Caki2 (cell line): Measurements from ENCODE around the gene FUT7. TPM values are rescaled to one million over a fixed set of nuclear protein-coding genes. Genes with fewer than 3 reads are reported as not detected.

Experiments used
- DNase-seq: peaks from one replicate; pipeline ENCODE4 v3.0.0-alpha.2; 2015; ENCODE audit warnings: low read depth
- in situ Hi-C: cut with HindIII; loops from 2 replicates; pipeline ENCODE4 v1.10.0; 2016; ENCODE audit warnings: low sequenced_read_pairs, low pct_unique_long_range_greater_than_20kb, mixed read lengths
- total RNA-seq: library from RNA; depleted of rRNA; stranded (reverse); fragments of >200 nt; shearing (Covaris generic); gene quantifications from 2 replicates; pipeline ENCODE4 v1.2.3, GENCODE V29; 2014; ENCODE audit warnings: low replicate concordance

Gene FUT7
- total RNA-seq, 1 experiment from 2014 or later, result not detected

DNA sequence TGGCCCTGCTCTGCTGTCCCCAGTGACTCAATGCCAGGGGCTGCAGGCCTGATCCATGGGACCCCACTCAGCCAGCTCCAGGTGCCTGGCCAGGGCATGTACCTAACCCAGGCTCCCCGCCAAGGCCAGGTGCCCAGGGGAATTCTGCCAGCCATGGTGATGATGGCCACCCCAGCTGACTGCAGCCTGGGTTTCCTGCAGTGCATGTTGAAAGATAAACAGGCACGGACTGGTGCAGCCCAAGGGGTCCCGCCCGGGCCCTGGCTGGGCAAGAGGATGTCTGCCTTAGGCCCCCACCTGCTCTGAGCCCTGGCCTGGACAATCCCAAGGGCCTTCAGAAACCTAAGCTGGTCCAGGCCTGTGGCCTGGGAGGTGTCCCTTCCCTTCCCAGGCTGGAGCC is 5.1 kb downstream of the FUT7 start:
- in situ Hi-C loops, result no loop called here
- no peak for DNase-seq

DNA sequence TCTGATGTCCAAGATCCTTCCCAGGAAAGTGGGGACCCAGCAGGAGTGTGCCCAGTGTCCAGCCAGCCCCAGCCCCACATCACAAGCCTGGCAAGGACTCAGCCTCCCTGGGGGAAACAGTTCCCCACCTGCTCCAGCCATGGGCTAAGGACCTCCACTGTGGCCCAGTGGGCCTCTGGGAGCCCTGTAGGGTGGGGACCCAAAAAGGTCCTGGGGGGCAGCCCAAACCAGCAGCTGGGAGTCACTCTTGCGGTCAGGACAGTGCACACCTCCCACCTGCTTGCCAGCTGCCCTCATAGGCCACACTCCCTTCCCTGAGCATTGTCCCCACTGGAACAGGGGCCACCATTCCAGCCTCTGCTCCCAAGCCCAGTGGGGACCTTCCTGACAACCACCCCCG is 5.5 kb downstream of the FUT7 start:
- in situ Hi-C loops, result no loop called here

DNA sequence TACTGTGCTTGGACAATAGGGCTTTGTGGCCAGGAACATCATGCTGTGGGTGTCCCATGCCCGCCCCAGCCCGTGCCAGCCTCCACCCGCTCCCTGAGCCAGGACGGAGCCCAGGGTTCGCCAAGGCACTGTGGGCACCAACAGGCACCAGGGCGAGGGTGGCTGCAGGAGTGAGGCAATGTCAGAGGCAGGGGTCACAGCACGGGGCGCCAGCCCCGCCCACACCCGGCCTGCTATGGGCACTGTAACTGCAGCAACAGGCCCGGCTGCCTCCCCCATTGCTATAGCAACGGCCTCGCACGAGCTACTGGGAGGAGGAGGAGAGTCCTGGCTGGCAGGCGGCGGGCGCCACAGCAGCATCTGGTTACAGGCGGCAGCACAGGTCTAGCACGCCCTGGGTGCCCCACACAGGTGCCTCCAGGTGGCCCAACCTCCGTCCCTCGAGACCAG is 6.3 kb downstream of the FUT7 start:
- peak; percentile 69 for DNase-seq
- in situ Hi-C loops, result no loop called here

More for the DNA sequence above, 5.5 kb downstream of the FUT7 start:
- no peak for DNase-seq

DNA sequence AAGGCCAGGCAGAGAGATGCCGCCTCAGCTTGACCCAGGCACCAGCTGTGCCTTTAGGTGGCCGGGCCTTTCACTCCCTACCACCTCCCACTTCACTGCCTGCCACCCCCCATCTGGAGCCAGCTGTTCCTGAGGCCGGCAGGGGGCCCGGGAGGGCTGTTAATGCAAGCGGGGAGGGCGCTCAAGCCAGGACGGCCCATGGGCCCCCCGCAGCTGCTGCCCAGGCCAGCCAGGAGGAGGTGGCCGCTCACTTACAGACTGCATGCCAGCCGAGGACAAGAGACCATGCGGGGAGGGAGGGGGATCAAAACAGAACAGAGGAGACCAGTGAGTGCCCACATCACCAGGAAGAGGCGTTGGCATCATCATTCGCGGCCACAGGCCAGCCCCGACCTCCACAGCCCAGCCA is 8.3 kb downstream of the FUT7 start:
- no peak for DNase-seq
- in situ Hi-C loops, result no loop called here

GRCh38 chr9:137023157-137023556 is 8.7 kb downstream of the FUT7 start:
- no peak for DNase-seq
- in situ Hi-C loops, result no loop called here

- in situ Hi-C loops, result no loop called here
- no peak for DNase-seq
Observed at GRCh38 chr9:137022662-137023008, 9.3 kb downstream of the FUT7 start.

DNA sequence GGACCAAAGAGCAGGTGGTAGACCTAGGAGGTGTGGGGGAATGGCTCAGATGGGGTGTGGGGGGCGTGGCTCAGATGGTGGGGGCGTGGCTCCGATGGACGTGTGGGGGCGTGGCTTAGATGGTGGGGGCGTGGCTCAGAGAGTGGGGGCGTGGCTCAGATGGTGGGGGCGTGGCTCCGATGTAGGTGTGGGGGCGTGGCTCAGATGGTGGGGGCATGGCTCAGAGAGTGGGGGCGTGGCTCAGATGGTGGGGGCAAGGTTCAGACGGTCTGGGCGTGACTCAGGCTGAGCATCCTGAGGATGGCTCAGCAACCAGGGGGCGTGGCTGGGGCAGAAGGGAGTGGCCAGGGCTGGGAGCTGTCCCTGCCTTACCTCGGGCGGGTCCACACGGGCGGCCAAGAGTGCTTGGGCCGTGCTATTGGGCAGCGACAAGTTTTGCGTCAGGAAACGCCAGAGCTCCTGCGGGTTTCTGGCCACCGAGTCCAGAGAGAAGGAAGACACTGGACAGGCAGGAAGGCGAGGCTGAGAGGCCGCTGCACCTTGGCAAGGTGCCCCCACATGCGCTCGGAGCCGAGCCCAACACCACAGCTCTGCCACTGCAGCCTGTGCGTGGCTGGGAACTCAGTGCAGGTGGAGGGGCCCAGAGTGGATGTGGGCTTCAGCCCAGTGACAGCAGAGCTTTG is 9.8 kb downstream of the FUT7 start:
- in situ Hi-C loops, result no loop called here
- peak; percentile 95 for DNase-seq

- no peak for DNase-seq
- in situ Hi-C loops, result no loop called here
Observed at GRCh38 chr9:137021568-137021978, 10.3 kb downstream of the FUT7 start.

- in situ Hi-C loops, result no loop called here
- no peak for DNase-seq
Observed at GRCh38 chr9:137020771-137021567, 10.9 kb downstream of the FUT7 start.

DNA sequence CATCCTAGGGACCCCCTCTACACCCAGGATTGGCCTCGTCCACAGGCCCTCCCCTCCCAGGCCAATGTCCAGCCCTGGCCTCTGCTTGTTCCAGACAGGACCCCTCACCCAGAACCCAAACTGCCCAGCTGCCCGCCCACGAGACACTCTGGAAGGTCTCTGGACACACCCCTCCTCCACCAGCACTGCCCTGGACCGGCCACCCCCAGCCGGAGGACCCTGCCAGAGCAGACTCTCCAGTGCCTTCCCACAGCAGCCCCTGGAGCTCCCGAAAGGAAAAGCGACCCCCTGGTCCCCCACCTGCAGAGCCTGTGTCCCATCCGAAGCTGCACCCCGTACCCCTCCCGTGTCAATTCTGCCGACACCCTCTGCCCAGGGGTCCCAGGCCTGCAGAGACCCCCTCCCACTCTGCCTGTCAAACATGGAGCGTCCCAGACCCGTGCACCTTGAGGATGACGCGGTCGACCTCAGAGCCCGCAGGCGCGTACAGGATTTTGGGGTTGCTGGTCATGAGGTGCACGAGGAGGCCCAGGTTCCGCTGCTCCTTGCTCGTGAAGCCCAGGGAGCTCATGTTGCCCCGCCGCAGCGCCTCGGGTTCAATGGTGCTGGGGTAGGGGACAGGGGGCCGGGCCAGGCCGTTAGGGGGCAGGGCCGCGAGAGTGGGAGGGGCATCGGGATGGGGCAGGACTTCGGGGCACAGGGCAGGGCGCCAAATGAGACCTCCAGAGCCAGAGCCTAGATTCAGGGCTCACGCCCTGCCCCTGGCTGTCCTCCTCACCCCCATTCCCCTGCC is 11.8 kb downstream of the FUT7 start:
- in situ Hi-C loops, result no loop called here
- no peak for DNase-seq

DNA sequence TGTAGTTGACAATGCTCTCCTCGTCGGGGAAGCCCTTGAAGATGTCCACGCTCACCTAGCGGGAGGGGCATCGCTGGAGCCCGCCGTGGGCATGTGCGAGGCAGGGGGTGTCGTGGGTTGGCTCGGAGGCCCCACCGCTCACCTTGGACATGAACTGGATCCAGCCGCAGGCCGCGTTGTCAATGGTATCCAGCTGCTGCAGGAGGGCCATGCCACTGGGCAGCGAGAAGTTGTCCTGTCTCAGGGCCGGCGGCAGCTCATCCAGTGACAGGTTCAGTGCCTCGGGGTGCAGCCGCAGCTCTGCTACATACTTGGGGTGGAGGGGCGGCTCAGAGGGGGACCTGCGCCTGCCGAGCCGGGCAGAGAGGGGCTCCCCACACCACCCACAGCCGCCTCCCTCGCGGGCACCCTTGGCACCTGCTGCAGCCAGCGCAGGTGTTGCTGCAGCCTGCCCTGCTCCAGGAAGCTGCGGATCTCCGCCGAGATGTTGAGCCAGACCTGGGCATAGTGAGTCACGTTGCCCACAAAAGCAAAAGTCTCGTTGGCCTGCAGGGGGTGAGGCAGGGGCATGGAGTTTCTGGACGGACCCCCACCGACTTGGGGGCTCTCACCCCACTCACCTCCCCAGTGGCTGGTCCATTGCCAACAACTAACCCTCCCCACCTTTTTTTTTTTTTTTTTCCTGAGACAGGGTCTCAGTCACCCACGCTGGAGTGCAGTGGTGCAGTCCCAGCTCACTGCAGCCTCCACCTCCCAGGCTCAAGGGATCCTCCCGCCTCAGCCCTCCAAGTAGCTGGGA is 12.9 kb downstream of the FUT7 start:
- no peak for DNase-seq
- in situ Hi-C loops, result no loop called here

- in situ Hi-C loops, result no loop called here
- DNase-seq, result no peak
Observed at GRCh38 chr9:137017791-137018497, 13.9 kb downstream of the FUT7 start.

- no peak for DNase-seq
- in situ Hi-C loops, result no loop called here
Observed at GRCh38 chr9:137017071-137017470, 14.8 kb downstream of the FUT7 start.

GRCh38 chr9:137016436-137016835 is 15.5 kb downstream of the FUT7 start:
- DNase-seq, result no peak
- in situ Hi-C loops, result no loop called here

DNA sequence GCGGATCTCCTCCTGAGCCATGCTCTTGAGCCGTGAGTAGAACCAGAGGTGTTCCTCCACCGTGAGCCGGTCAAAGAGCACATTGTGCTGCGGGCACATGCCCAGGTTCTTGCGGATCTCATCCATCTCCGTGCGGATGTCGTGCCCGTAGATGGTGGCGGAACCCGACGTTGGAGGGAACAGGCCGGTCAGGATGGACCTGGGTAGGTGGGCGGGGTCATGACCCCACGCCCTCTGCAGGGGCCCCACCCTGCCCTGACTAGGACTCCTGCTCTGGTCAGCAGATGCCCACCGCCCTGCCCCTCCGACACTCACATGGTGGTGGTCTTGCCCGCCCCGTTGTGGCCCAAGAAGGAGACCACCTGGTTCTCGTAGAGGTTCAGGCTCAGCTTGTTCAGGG is 15.9 kb downstream of the FUT7 start:
- DNase-seq, result no peak
- in situ Hi-C loops, result no loop called here

DNA sequence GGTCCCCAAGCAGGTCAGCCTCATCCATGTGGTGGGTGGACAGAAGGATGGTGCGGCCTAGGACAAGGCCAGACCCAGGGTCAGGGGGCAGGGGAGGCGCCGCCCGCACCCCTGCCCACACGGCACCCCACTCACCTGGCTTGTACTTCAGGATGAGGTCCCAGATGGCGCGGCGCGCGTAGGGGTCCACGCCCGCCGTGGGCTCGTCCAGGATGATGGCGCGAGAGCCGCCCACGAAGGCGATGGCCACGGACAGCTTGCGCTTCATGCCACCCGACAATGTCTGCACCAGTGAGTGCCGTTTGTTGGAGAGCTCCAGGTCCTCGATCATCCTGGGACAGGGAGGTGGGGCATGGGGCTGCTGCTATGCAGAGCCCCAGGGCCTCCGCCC is 16.4 kb downstream of the FUT7 start:
- no peak for DNase-seq
- in situ Hi-C loops, result no loop called here

DNA sequence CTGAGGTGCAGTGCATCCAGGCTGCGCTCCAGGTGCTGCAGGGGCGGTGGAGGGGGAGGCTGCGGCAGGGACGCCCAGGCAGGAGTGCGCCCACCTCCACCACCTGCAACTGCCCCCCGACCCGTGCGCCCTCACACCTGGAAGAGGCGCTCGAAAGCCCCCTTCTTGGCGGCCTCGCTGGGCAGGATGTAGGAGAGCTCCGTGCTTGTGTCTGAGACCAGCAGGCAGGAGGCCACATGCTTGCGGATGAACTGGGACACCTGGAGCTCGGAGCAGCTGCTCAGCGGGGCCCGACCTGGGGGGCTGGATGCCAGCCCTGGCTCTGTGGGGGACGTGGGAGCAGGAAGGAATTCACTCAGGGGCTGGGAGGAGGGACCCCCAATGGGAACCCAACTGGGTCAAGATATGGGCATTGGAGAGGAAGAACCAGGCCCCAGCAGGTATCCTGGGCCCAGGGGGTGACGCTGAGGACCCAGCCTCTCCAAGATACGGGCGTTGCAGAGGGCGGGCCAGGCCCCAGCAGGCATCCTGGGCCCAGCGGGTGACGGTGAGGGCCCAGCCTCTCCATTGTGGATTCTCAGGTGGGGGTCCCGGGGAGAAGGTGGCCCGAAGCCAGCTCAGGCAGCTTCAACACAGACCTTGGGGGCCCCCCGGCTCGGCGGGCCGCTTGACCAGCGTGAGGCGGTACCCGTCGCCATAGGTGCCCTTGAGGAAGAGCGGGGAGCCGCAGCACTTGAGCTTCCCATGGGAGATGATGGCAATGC is 16.9 kb downstream of the FUT7 start:
- in situ Hi-C loops, result no loop called here
- DNase-seq, result no peak
